OCI-LY1 (cell line): ENCODE measurements around the gene SARS1.

Source experiments
- H2AFZ ChIP-seq: fragments of 200-600 bp; sonication (generic), shearing (Covaris generic); 2 replicates; pipeline ENCODE4 v1.6.0; 2014; ENCODE audit warnings: antibody characterized with exemption, mild to moderate bottlenecking, low read length
- H3F3A ChIP-seq: fragments of 200-600 bp; sonication (generic), shearing (Covaris generic); 2 replicates; pipeline ENCODE4 v1.6.0; 2014; ENCODE audit warnings: mild to moderate bottlenecking, antibody characterized with exemption, low read length, moderate library complexity; ENCODE audit not compliant: insufficient read depth
- H3K27ac ChIP-seq: fragments of 200-600 bp; sonication (generic); 2 replicates; pipeline ENCODE4 v1.5.1; 2014; ENCODE audit warnings: low read length, mixed run types, mild to moderate bottlenecking, low read depth; ENCODE audit not compliant: poor library complexity, severe bottlenecking
- H3K27me3 ChIP-seq: fragments of 200-600 bp; sonication (generic); 2 replicates; pipeline ENCODE4 v1.6.0; 2014; ENCODE audit warnings: antibody characterized with exemption, mild to moderate bottlenecking, low read length, moderate library complexity; ENCODE audit not compliant: insufficient read depth
- H3K36me3 ChIP-seq: fragments of 200-600 bp; sonication (generic); 2 replicates; pipeline ENCODE4 v1.6.1; 2014; ENCODE audit warnings: mild to moderate bottlenecking, antibody characterized with exemption, low read length, moderate library complexity, mixed read lengths; ENCODE audit not compliant: insufficient read depth
- H3K4me1 ChIP-seq: fragments of 200-600 bp; sonication (generic); 2 replicates; pipeline ENCODE4 v1.5.1; 2014; ENCODE audit warnings: mild to moderate bottlenecking, low read length, moderate library complexity; ENCODE audit not compliant: insufficient read depth, severe bottlenecking
- H3K4me2 ChIP-seq: fragments of 200-600 bp; sonication (generic), shearing (Covaris generic); 2 replicates; pipeline ENCODE4 v1.6.1; 2014; ENCODE audit warnings: low read length
- H3K4me3 ChIP-seq: fragments of 200-600 bp; sonication (generic); 2 replicates; pipeline ENCODE4 v1.5.1; 2014; ENCODE audit warnings: low read length, low read depth, mild to moderate bottlenecking, mixed read lengths; ENCODE audit not compliant: poor library complexity, severe bottlenecking
- H3K79me2 ChIP-seq: fragments of 200-600 bp; shearing (Covaris generic); 2 replicates; pipeline ENCODE4 v1.6.1; 2016; ENCODE audit warnings: mixed run types, low read length, mixed read lengths; ENCODE audit not compliant: insufficient read depth
- H3K9ac ChIP-seq: fragments of 200-600 bp; sonication (generic), shearing (Covaris generic); 2 replicates; pipeline ENCODE4 v1.6.1; 2014; ENCODE audit warnings: mild to moderate bottlenecking, low read length, mixed read lengths
- H3K9me2 ChIP-seq: fragments of 200-600 bp; sonication (generic), shearing (Covaris generic); 2 replicates; pipeline ENCODE4 v1.6.1; 2014; ENCODE audit warnings: low read depth, mild to moderate bottlenecking, low read length, mixed read lengths
- H3K9me3 ChIP-seq: fragments of 200-600 bp; shearing (Covaris generic); 2 replicates; pipeline ENCODE4 v1.6.1; 2014; ENCODE audit warnings: low read length, mixed read lengths
- H4K20me1 ChIP-seq: fragments of 200-600 bp; sonication (generic), shearing (Covaris generic); 2 replicates; pipeline ENCODE4 v1.6.0; 2016; ENCODE audit warnings: mild to moderate bottlenecking, low read length; ENCODE audit not compliant: insufficient read depth
- CTCF ChIP-seq: fragments of 200-600 bp; sonication (generic), shearing (Covaris generic); IDR thresholded peaks from 2 replicates; pipeline ENCODE4 v1.5.1; 2017; ENCODE audit warnings: mild to moderate bottlenecking, antibody characterized with exemption, low read length, moderate library complexity, mixed read lengths
- EZH2 ChIP-seq: fragments of 200-600 bp; sonication (generic), shearing (Covaris generic); IDR thresholded peaks from 2 replicates; pipeline ENCODE4 v1.8.0; 2017; ENCODE audit warnings: borderline replicate concordance, mixed run types, mild to moderate bottlenecking, antibody characterized with exemption, low read length, moderate library complexity, mixed read lengths

Gene SARS1

GRCh38 chr1:109250454-109251276 is 36.9 kb downstream of the SARS1 start:
- no peaks in the 10 kb centered on the region for H3F3A ChIP-seq
- H3K36me3 ChIP-seq: no peaks in the 10 kb centered on the region
- peaks cover 24% of the 10 kb centered on the region for H3K4me1 ChIP-seq
- no peaks in the 10 kb centered on the region for H3K9me2 ChIP-seq
- no peak overlapping the region for H3K27ac ChIP-seq
- H3K4me2 ChIP-seq: peak overlapping the region; percentile 64; the same call in 1 of the 2 replicates
- TF ChIP-seq EZH2: no peak
- no peak for TF ChIP-seq CTCF
- peak overlapping the region; percentile 57 for H3K4me3 ChIP-seq
- no peak overlapping the region for H3K9ac ChIP-seq
- H3K79me2 ChIP-seq: no peaks in the 10 kb centered on the region
- H3K9me3 ChIP-seq: no peaks in the 10 kb centered on the region
- no peaks in the 10 kb centered on the region for H3K27me3 ChIP-seq
- H4K20me1 ChIP-seq: no peaks in the 10 kb centered on the region
- H2AFZ ChIP-seq: no peak overlapping the region

- no peak overlapping the region for H2AFZ ChIP-seq
- no peaks in the 10 kb centered on the region for H3K36me3 ChIP-seq
- no peaks in the 10 kb centered on the region for H3K9me3 ChIP-seq
- no peak overlapping the region for H3K9ac ChIP-seq
- H3K4me2 ChIP-seq: no peak overlapping the region
- H3K27me3 ChIP-seq: no peaks in the 10 kb centered on the region
- no peak overlapping the region for H3K27ac ChIP-seq
- H3F3A ChIP-seq: no peaks in the 10 kb centered on the region
- no peaks in the 10 kb centered on the region for H3K79me2 ChIP-seq
- TF ChIP-seq CTCF (no peak), EZH2 (no peak)
- H3K4me1 ChIP-seq: peaks cover 24% of the 10 kb centered on the region
- no peaks in the 10 kb centered on the region for H4K20me1 ChIP-seq
- no peaks in the 10 kb centered on the region for H3K9me2 ChIP-seq
- H3K4me3 ChIP-seq: no peak overlapping the region
Measured at GRCh38 chr1:109251277-109252166, 37.8 kb downstream of the SARS1 start.

- no peak for TF ChIP-seq EZH2
- no peak for TF ChIP-seq CTCF
- no peaks in the 10 kb centered on the region for H3K79me2 ChIP-seq
- no peaks in the 10 kb centered on the region for H4K20me1 ChIP-seq
- H3K27ac ChIP-seq: no peak overlapping the region
- H3K4me1 ChIP-seq: peaks cover 24% of the 10 kb centered on the region
- no peak overlapping the region for H3K9ac ChIP-seq
- H3F3A ChIP-seq: no peaks in the 10 kb centered on the region
- H2AFZ ChIP-seq: no peak overlapping the region
- no peaks in the 10 kb centered on the region for H3K9me3 ChIP-seq
- H3K36me3 ChIP-seq: no peaks in the 10 kb centered on the region
- no peaks in the 10 kb centered on the region for H3K9me2 ChIP-seq
- no peak overlapping the region for H3K4me2 ChIP-seq
- no peaks in the 10 kb centered on the region for H3K27me3 ChIP-seq
- H3K4me3 ChIP-seq: no peak overlapping the region
Measured at GRCh38 chr1:109252167-109252892, 38.6 kb downstream of the SARS1 start.
